Transverse colon (tissue), 4 donors: ENCODE results near the gene SPINK14.

ENCODE experiments used
- CTCF ChIP-seq, 5 experiments: fragments of 200-600 bp in 3 of 5; fragments of 450-650 bp in 2 of 5; sonication (generic) in 3 of 5; IDR thresholded peaks; 1 replicate in 2 of 5; 2 replicates in 3 of 5; pipeline ENCODE4 v1.5.1; 2016 to 2017; ENCODE audit warnings: antibody characterized with exemption in 5 of 5, inconsistent platforms in 3 of 5, mild to moderate bottlenecking in 2 of 5, moderate library complexity in 1 of 5
- EP300 ChIP-seq: sonication (generic); formaldehyde crosslinking; IDR thresholded peaks from one replicate; pipeline ENCODE4 v1.6.1; 2017; ENCODE audit warnings: antibody characterized with exemption, low read depth
- POLR2A ChIP-seq: fragments of 450-650 bp; IDR thresholded peaks from one replicate; pipeline ENCODE4 v1.6.1; 2016; ENCODE audit warnings: antibody characterized with exemption, mild to moderate bottlenecking, moderate library complexity
- POLR2AphosphoS5 ChIP-seq, 3 donors: sonication (generic); formaldehyde crosslinking; IDR thresholded peaks; one replicate each; pipeline ENCODE4 v1.6.1; 2016; ENCODE audit warnings: antibody characterized with exemption in 3 of 3

- TF ChIP-seq CTCF (IDR thresholded peaks at IDR 0.05): no peak
- TF ChIP-seq POLR2AphosphoS5 (IDR thresholded peaks at IDR 0.05): no peak
- no peak for TF ChIP-seq POLR2A
- no peak for TF ChIP-seq EP300
These were observed 15.6 kb upstream of the SPINK14 start for GRCh38 chr5:148152781-148153180.
